NCI-H526 (cell line): ENCODE results near the gene EFCAB5.
A peak's percentile ranks its signal among the peaks of the same experiment; 100 is the strongest.
"Not testable (repeated sequence)": the region's sequence is repeated elsewhere in the genome, so short reads cannot be mapped to it uniquely, and the experiment has no call there.

Source experiments
- DNase-seq, 2 experiments: peaks; one replicate each; lab custom pipeline; 2025; lab: John Stamatoyannopoulos, UW

Gene EFCAB5

GRCh38 chr17:29935909-29936308 lies 5.5 kb upstream of the EFCAB5 start:
- DNase-seq, result not testable (repeated sequence)

- no peak for DNase-seq
Observed at GRCh38 chr17:29936724-29937123, 4.7 kb upstream of the EFCAB5 start.

GRCh38 chr17:29945281-29945680 lies 3.8 kb downstream of the EFCAB5 start:
- DNase-seq, result no peak

GRCh38 chr17:29948448-29949215 lies 7.2 kb downstream of the EFCAB5 start:
- no peak for DNase-seq

- peak in 1 of 2 experiments; percentile 9 for DNase-seq
Observed at GRCh38 chr17:29949696-29950095, 8.3 kb downstream of the EFCAB5 start.

- DNase-seq, result peak in 1 of 2 experiments; percentile 4
Observed at GRCh38 chr17:29954405-29954804, 13.0 kb downstream of the EFCAB5 start.

- DNase-seq, result no peak
Observed at GRCh38 chr17:29956225-29956624, 14.8 kb downstream of the EFCAB5 start.

- not testable (repeated sequence) for DNase-seq
Observed at GRCh38 chr17:29957488-29957887, 16.1 kb downstream of the EFCAB5 start.

- DNase-seq, result no peak
Observed at GRCh38 chr17:29958947-29959657, 17.7 kb downstream of the EFCAB5 start.

- DNase-seq, result no peak
Observed at GRCh38 chr17:29959658-29960337, 18.4 kb downstream of the EFCAB5 start.

- no peak for DNase-seq
Observed at GRCh38 chr17:29962656-29963055, 21.2 kb downstream of the EFCAB5 start.

GRCh38 chr17:29968271-29968670 lies 26.8 kb downstream of the EFCAB5 start:
- DNase-seq, result no peak

GRCh38 chr17:29972277-29972676 lies 30.8 kb downstream of the EFCAB5 start:
- DNase-seq, result peak; percentile 10 to 24

- DNase-seq, result no peak
Observed at GRCh38 chr17:29973005-29973404, 31.6 kb downstream of the EFCAB5 start.

GRCh38 chr17:29977836-29978235 lies 36.4 kb downstream of the EFCAB5 start:
- no peak for DNase-seq

GRCh38 chr17:29980261-29980660 lies 38.8 kb downstream of the EFCAB5 start:
- no peak for DNase-seq

- DNase-seq, result no peak
Observed at GRCh38 chr17:29982991-29983653, 41.7 kb downstream of the EFCAB5 start.

- DNase-seq, result no peak
Observed at GRCh38 chr17:29996458-29996857, 55.0 kb downstream of the EFCAB5 start.

GRCh38 chr17:30000001-30000754 lies 58.7 kb downstream of the EFCAB5 start:
- DNase-seq, result no peak

- DNase-seq, result no peak
Observed at GRCh38 chr17:30000755-30001257, 59.4 kb downstream of the EFCAB5 start.

GRCh38 chr17:30002088-30002487 lies 60.7 kb downstream of the EFCAB5 start:
- no peak for DNase-seq
